Activated CD4-positive, alpha-beta memory T cell treated with anti-CD3 and anti-CD28 coated beads for 36 hours (primary cell): Measurements from ENCODE around the gene LHFPL4. TPM values are rescaled to one million over a fixed set of nuclear protein-coding genes. Genes with fewer than 3 reads are reported as not detected.
"Not testable (repeated sequence)": the region's sequence is repeated elsewhere in the genome, so short reads cannot be mapped to it uniquely, and the experiment has no call there.

Experiments used
- CTCF ChIA-PET: fragments of 350-600 bp; sonication (Branson Sonifier 250); formaldehyde crosslinking; loops from one replicate; lab custom pipeline; 2021; ENCODE audit warnings: antibody characterized with exemption, inconsistent platforms; lab: Charles Lee
- POLR2A ChIA-PET: fragments of 350-600 bp; sonication (Branson Sonifier 250); formaldehyde crosslinking; loops from one replicate; lab custom pipeline; 2021; ENCODE audit warnings: antibody characterized with exemption; lab: Charles Lee
- DNase-seq: peaks from one replicate; pipeline ENCODE4 v3.0.0-alpha.2; 2020
- H3K27ac Mint-ChIP-seq: one replicate; pipeline ENCODE4 v1.8.0; 2021; ENCODE audit warnings: mixed read lengths
- H3K27me3 Mint-ChIP-seq: one replicate; pipeline ENCODE4 v1.8.0; 2021; ENCODE audit warnings: mixed read lengths
- H3K36me3 Mint-ChIP-seq: one replicate; pipeline ENCODE4 v1.8.0; 2021; ENCODE audit warnings: mixed read lengths
- H3K4me1 Mint-ChIP-seq: one replicate; pipeline ENCODE4 v1.8.0; 2021; ENCODE audit warnings: low read depth, mixed read lengths
- H3K4me3 Mint-ChIP-seq: one replicate; pipeline ENCODE4 v1.8.0; 2021; ENCODE audit warnings: mild to moderate bottlenecking, mixed read lengths
- H3K9me3 Mint-ChIP-seq: one replicate; pipeline ENCODE4 v1.8.0; 2021; ENCODE audit warnings: mixed read lengths
- intact Hi-C: fragments of 100-400 bp; cut with micrococcal nuclease; formaldehyde crosslinking; loops from one replicate; pipeline ENCODE4 v1.15.1; 2023
- total RNA-seq, 2 experiments: library from RNA; stranded (reverse); gene quantifications; one replicate each; pipeline ENCODE4 v1.2.3, GENCODE V29; 2021

Gene LHFPL4
- total RNA-seq, 2 experiments from 2014 or later = not detected

DNA sequence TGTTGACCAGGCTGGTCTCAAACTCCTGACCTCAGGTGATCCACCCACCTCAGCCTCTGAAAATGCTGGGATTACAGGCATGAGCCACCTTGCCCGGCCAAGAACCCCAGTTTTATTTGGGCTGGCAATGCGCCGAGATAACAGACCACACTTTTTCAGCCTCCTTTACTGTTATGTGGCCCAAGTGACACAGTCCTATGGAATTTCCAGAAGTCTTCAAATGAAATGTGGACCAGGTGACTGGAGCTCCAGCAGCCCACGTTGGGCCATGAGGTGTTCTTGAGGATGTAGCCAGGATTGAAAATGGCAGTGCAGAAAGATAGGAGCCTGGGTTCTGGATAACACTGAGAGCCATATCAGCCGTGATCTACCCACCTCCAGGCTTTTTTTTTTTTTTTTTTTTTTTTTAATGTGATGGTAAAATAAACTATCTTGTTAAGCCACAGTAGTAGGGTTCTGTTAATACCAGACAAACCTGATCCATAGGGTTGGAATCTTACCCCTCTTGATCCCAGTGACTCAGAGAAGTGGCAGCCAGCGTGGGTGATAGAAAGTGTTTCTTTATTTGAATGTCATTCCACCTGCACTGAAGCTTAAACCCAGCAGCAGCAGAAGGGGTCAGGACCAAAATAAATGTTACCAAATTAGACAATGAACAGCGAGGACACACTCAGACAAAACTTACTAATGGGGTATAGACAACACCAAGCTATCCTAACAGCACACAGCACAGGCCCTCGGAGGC lies 55.6 kb downstream of the LHFPL4 start:
- CTCF ChIA-PET = interaction anchor here (1.0 kb wide), 1 partner anchor 230 kb away, joined by 3 read pairs; no protein-coding TSS in a partner anchor
- Mint-ChIP-seq H3K4me3 (no peak overlapping the region), H3K4me1 (peaks cover 7% of the 10 kb centered on the region), H3K9me3 (no peaks in the 10 kb centered on the region), H3K36me3 (no peaks in the 10 kb centered on the region), H3K27me3 (peaks cover 24% of the 10 kb centered on the region), H3K27ac (no peak overlapping the region)
- DNase-seq = no peak
- intact Hi-C loops = no loop called here
- POLR2A ChIA-PET = no interaction called here

- ChIA-PET POLR2A (no interaction called here), CTCF (no interaction called here)
- H3K27me3 Mint-ChIP-seq = peaks cover 21% of the 10 kb centered on the region
- intact Hi-C loops = no loop called here
- no peaks in the 10 kb centered on the region for H3K36me3 Mint-ChIP-seq
- DNase-seq = no peak
- H3K4me1 Mint-ChIP-seq = peaks cover 7% of the 10 kb centered on the region
- no peaks in the 10 kb centered on the region for H3K9me3 Mint-ChIP-seq
- H3K4me3 Mint-ChIP-seq = no peak overlapping the region
- no peak overlapping the region for H3K27ac Mint-ChIP-seq
These were observed 56.7 kb downstream of the LHFPL4 start for GRCh38 chr3:9496893-9497292.

GRCh38 chr3:9494036-9494435 lies 59.6 kb downstream of the LHFPL4 start:
- CTCF ChIA-PET = interaction anchor here (1.0 to 1.3 kb wide), 2 partner anchors 9 kb away, joined by 6 to 7 read pairs; no protein-coding TSS in a partner anchor
- not testable (repeated sequence) for H3K27me3 Mint-ChIP-seq

GRCh38 chr3:9491506-9491905 lies 62.1 kb downstream of the LHFPL4 start:
- ChIA-PET POLR2A (no interaction called here), CTCF (interaction anchor here (1.1 to 2.9 kb wide), 2 partner anchors 10 to 12 kb away, joined by 8 to 15 read pairs; no protein-coding TSS in a partner anchor)
- Mint-ChIP-seq H3K9me3 (peaks cover 9% of the 10 kb centered on the region), H3K27ac (no peak overlapping the region), H3K36me3 (peaks cover 5% of the 10 kb centered on the region), H3K4me1 (no peaks in the 10 kb centered on the region), H3K4me3 (no peak overlapping the region), H3K27me3 (no peaks in the 10 kb centered on the region)
- DNase-seq = no peak
- intact Hi-C loops = no loop called here

More at GRCh38 chr3:9494036-9494435, 59.6 kb downstream of the LHFPL4 start:
- POLR2A ChIA-PET, intact Hi-C loops, H3K9me3 Mint-ChIP-seq, H3K36me3 Mint-ChIP-seq, H3K4me1 Mint-ChIP-seq, H3K27ac Mint-ChIP-seq, DNase-seq, H3K4me3 Mint-ChIP-seq: not testable (repeated sequence)

DNA sequence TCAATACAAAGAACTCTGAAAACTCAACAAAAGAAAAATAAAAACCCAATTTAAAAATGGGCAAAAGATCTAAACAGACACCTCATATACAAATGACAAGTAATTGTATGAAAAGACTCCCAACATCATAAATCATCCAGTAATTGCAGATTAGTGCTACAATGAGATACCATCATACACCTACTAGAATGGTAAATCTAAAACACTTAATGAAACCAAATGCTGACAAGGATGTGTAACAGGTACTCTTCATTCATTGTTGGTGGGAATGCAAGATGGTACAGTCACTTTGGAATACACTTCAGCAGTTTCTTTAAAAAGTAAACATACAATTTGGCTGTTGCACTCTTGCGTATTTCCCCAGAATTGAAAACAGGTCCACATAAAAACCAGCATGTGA lies 68.4 kb downstream of the LHFPL4 start:
- intact Hi-C loops = no loop called here
- ChIA-PET POLR2A (no interaction called here), CTCF (interaction anchor here (1.2 kb wide), 1 partner anchor 19 kb away, joined by 5 read pairs; no protein-coding TSS in a partner anchor)
- Mint-ChIP-seq H3K27me3 (no peaks in the 10 kb centered on the region), H3K9me3 (peaks cover 11% of the 10 kb centered on the region), H3K4me3 (no peak overlapping the region), H3K27ac (no peak overlapping the region), H3K36me3 (peaks cover 38% of the 10 kb centered on the region), H3K4me1 (no peaks in the 10 kb centered on the region)
- no peak for DNase-seq

DNA sequence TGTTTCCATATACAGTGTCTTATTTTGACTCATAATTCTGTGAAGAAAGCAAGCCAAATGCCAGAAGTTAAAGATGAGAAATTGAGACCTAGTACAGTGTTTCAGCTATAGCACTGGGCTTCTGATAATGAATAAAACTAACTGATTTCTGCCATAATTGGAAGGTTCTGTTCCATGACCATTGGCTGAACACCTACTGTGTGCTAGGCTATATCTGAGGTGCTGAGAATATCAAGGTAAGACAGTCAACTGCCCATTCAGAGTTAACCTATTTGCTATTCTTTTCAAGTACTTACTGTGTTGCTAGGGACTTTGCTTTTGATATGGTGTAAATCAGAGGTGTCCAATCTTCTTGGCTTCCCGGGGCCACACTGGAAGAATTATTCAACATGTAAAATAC lies 73.4 kb downstream of the LHFPL4 start:
- Mint-ChIP-seq H3K27me3 (no peaks in the 10 kb centered on the region), H3K4me1 (no peaks in the 10 kb centered on the region), H3K4me3 (no peak overlapping the region), H3K27ac (peak overlapping the region; percentile 52), H3K36me3 (peaks cover 61% of the 10 kb centered on the region), H3K9me3 (no peaks in the 10 kb centered on the region)
- no peak for DNase-seq
- intact Hi-C loops = no loop called here
- POLR2A ChIA-PET = no interaction called here
- CTCF ChIA-PET = no interaction called here

GRCh38 chr3:9476935-9477334 lies 76.7 kb downstream of the LHFPL4 start:
- CTCF ChIA-PET = interaction anchor here (1.3 kb wide), 1 partner anchor 27 kb away, joined by 8 read pairs; no protein-coding TSS in a partner anchor
- Mint-ChIP-seq H3K36me3 (peaks cover 75% of the 10 kb centered on the region), H3K27me3 (no peaks in the 10 kb centered on the region), H3K4me1 (no peaks in the 10 kb centered on the region), H3K27ac (no peak overlapping the region), H3K4me3 (no peak overlapping the region), H3K9me3 (no peaks in the 10 kb centered on the region)
- intact Hi-C loops = no loop called here
- POLR2A ChIA-PET = no interaction called here
- DNase-seq = no peak

DNA sequence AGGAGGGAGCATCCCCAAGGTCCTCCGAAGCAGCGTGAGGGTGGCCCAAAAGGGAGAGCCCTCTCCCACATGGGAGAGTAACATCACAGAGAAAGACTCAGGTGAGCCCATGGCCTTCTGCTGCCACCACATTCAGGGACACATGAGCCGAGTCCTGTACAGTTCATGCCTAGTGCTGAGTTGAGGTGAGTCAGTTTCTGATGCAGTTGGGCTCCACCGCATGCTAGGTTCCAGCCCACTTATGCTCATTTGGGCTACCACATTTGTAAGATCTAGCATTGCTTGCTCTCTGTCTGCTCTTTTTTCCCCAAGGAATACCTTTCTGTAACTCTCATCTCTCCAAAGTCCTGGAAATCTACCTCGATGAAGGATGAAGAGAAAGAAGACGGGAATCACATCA lies 79.1 kb downstream of the LHFPL4 start:
- CTCF ChIA-PET = no interaction called here
- intact Hi-C loops = no loop called here
- DNase-seq = no peak
- Mint-ChIP-seq H3K27ac (no peak overlapping the region), H3K36me3 (peaks cover 74% of the 10 kb centered on the region), H3K9me3 (no peaks in the 10 kb centered on the region), H3K27me3 (no peaks in the 10 kb centered on the region), H3K4me1 (no peaks in the 10 kb centered on the region), H3K4me3 (no peak overlapping the region)
- POLR2A ChIA-PET = no interaction called here

GRCh38 chr3:9473496-9474065 lies 80.0 kb downstream of the LHFPL4 start:
- ChIA-PET CTCF (no interaction called here), POLR2A (no interaction called here)
- Mint-ChIP-seq H3K9me3 (no peaks in the 10 kb centered on the region), H3K27ac (no peak overlapping the region), H3K36me3 (peaks cover 73% of the 10 kb centered on the region), H3K4me3 (no peak overlapping the region), H3K4me1 (peaks cover 2% of the 10 kb centered on the region), H3K27me3 (no peaks in the 10 kb centered on the region)
- DNase-seq = no peak
- intact Hi-C loops = no loop called here

DNA sequence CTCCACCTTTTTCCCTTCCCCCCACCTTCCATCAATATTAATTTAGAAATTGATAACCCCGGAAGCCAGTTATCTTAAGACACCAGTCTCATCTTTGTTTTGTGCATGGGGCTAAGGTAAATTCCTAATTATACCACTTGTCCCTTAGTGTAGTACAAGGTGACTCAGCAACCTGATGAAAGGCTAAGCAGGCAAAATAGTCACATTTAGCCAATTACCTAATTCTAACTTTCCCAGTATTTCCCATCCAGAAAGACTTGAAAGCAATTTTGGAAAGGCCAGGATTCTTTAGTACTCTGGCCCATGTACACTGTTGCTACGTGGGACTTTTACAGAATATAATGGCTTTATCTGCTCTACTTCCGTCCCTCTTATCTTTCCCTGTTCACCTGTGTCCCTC lies 83.6 kb downstream of the LHFPL4 start:
- ChIA-PET CTCF (no interaction called here), POLR2A (no interaction called here)
- H3K9me3 Mint-ChIP-seq = no peaks in the 10 kb centered on the region
- peaks cover 15% of the 10 kb centered on the region for H3K4me1 Mint-ChIP-seq
- no peaks in the 10 kb centered on the region for H3K27me3 Mint-ChIP-seq
- H3K4me3 Mint-ChIP-seq = no peak overlapping the region
- no peak overlapping the region for H3K27ac Mint-ChIP-seq
- peaks cover 70% of the 10 kb centered on the region for H3K36me3 Mint-ChIP-seq
- DNase-seq = no peak
- intact Hi-C loops = loop anchor here (5.0 kb wide), 1 partner anchor 38 kb away; no protein-coding TSS in a partner anchor

GRCh38 chr3:9468460-9468859 lies 85.2 kb downstream of the LHFPL4 start:
- Mint-ChIP-seq H3K4me1 (peaks cover 15% of the 10 kb centered on the region), H3K4me3 (no peak overlapping the region), H3K36me3 (peaks cover 64% of the 10 kb centered on the region), H3K27me3 (no peaks in the 10 kb centered on the region), H3K27ac (peak overlapping the region; percentile 23), H3K9me3 (no peaks in the 10 kb centered on the region)
- POLR2A ChIA-PET = no interaction called here
- peak; percentile 51 for DNase-seq
- CTCF ChIA-PET = interaction anchor here (0.6 kb wide), 1 partner anchor 32 kb away, joined by 6 read pairs; no protein-coding TSS in a partner anchor
- intact Hi-C loops = loop anchor here (5.0 kb wide), 1 partner anchor 36 kb away; no protein-coding TSS in a partner anchor

DNA sequence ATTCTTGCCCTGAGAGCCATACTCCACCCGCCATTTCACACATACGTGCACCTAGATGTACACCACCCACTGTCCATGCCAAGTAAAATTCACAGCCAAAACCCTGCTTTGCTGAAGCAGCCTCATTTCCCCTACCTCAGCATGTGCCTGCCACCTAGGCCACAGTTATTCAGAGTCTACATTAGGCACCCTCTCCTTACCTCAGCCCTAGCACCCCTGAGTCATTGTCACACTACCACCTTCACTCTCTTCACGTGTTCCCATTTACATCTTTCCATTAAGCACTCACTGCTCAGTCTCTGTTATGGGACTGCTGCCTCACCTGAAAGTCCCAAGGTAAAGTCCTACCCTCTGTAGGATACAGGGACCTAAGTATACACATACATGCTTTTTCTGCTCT lies 86.2 kb downstream of the LHFPL4 start:
- CTCF ChIA-PET = no interaction called here

More for the DNA sequence above, 86.2 kb downstream of the LHFPL4 start:
- no peak for DNase-seq
- Mint-ChIP-seq H3K27ac (peak overlapping the region; percentile 7), H3K4me3 (no peak overlapping the region), H3K36me3 (peaks cover 54% of the 10 kb centered on the region), H3K9me3 (no peaks in the 10 kb centered on the region), H3K27me3 (no peaks in the 10 kb centered on the region), H3K4me1 (peaks cover 15% of the 10 kb centered on the region)
- intact Hi-C loops = loop anchor here (5.0 kb wide), 1 partner anchor 35 kb away; no protein-coding TSS in a partner anchor
- POLR2A ChIA-PET = no interaction called here
